ENCODE measurements around the gene ZFAND2B.

DNA sequence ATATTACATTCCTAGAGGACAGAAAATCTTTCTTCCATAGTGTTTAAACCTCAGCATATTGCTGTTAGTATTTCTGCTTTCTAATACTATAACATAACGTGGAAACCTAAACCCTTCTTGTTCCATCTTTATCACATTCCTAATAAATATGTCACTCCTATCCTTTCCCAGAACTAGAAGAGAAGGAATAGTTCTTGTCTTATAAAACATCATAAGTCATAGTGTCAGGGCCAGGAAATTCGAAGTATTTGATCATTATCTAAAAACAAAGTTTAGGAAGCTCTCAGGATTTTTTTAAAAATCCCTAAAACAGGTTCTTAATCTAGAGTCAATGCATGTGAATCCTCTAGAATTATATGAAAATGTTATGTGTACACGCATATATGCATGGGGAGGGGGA, 48.0 kb upstream of the ZFAND2B start:
- TF ChIP-seq POLR2A (IDR thresholded peaks at IDR 0.05; ENCODE audit: borderline replicate concordance, extremely low read depth, insufficient read depth, insufficient read length), result no peak
- TF ChIP-seq, protein P1, sequence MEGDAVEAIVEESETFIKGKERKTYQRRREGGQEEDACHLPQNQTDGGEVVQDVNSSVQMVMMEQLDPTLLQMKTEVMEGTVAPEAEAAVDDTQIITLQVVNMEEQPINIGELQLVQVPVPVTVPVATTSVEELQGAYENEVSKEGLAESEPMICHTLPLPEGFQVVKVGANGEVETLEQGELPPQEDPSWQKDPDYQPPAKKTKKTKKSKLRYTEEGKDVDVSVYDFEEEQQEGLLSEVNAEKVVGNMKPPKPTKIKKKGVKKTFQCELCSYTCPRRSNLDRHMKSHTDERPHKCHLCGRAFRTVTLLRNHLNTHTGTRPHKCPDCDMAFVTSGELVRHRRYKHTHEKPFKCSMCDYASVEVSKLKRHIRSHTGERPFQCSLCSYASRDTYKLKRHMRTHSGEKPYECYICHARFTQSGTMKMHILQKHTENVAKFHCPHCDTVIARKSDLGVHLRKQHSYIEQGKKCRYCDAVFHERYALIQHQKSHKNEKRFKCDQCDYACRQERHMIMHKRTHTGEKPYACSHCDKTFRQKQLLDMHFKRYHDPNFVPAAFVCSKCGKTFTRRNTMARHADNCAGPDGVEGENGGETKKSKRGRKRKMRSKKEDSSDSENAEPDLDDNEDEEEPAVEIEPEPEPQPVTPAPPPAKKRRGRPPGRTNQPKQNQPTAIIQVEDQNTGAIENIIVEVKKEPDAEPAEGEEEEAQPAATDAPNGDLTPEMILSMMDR (IDR thresholded peaks at IDR 0.05 in 2 of 3, conservative IDR thresholded peaks at IDR 0.05 in 1 of 3; ENCODE audit: borderline replicate concordance in 1 of 3, insufficient read depth in 1 of 3, low read depth in 2 of 3, low read length in 2 of 3), result no peak
- TF ChIP-seq, protein P2, sequence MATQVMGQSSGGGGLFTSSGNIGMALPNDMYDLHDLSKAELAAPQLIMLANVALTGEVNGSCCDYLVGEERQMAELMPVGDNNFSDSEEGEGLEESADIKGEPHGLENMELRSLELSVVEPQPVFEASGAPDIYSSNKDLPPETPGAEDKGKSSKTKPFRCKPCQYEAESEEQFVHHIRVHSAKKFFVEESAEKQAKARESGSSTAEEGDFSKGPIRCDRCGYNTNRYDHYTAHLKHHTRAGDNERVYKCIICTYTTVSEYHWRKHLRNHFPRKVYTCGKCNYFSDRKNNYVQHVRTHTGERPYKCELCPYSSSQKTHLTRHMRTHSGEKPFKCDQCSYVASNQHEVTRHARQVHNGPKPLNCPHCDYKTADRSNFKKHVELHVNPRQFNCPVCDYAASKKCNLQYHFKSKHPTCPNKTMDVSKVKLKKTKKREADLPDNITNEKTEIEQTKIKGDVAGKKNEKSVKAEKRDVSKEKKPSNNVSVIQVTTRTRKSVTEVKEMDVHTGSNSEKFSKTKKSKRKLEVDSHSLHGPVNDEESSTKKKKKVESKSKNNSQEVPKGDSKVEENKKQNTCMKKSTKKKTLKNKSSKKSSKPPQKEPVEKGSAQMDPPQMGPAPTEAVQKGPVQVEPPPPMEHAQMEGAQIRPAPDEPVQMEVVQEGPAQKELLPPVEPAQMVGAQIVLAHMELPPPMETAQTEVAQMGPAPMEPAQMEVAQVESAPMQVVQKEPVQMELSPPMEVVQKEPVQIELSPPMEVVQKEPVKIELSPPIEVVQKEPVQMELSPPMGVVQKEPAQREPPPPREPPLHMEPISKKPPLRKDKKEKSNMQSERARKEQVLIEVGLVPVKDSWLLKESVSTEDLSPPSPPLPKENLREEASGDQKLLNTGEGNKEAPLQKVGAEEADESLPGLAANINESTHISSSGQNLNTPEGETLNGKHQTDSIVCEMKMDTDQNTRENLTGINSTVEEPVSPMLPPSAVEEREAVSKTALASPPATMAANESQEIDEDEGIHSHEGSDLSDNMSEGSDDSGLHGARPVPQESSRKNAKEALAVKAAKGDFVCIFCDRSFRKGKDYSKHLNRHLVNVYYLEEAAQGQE (IDR thresholded peaks at IDR 0.05; ENCODE audit: low read depth), result no peak
- no peak for TF ChIP-seq RAD21 (IDR thresholded peaks at IDR 0.05; ENCODE audit: low read depth)
- TF ChIP-seq POLR2AphosphoS5 (IDR thresholded peaks at IDR 0.05; ENCODE audit: low read depth, low read length), result no peak
